ENCODE data around the gene ISYNA1. TPM values are rescaled to one million over a fixed set of nuclear protein-coding genes. Genes with fewer than 3 reads are reported as not detected.

Gene ISYNA1
- total RNA-seq, 1 donor from 2014 or later, result 111 TPM

GRCh38 chr19:18474366-18474887, 36.5 kb upstream of the ISYNA1 start:
- no peak for TF ChIP-seq CTCF (IDR thresholded peaks at IDR 0.05; ENCODE audit: partially characterized antibody, unreplicated experiment)
- Mint-ChIP-seq H3K4me3 (ENCODE audit: unreplicated experiment) (no peak overlapping the region), H3K27ac (ENCODE audit: unreplicated experiment) (no peak overlapping the region), H3K27me3 (ENCODE audit: unreplicated experiment) (peaks cover 16% of the 10 kb centered on the region), H3K9me3 (ENCODE audit: unreplicated experiment) (peaks cover 14% of the 10 kb centered on the region), H3K4me1 (ENCODE audit: low read depth, unreplicated experiment) (peaks cover 26% of the 10 kb centered on the region), H3K36me3 (ENCODE audit: unreplicated experiment) (peaks cover 11% of the 10 kb centered on the region)
- no peak for DNase-seq

- no peak for TF ChIP-seq CTCF (IDR thresholded peaks at IDR 0.05; ENCODE audit: partially characterized antibody, unreplicated experiment)
- Mint-ChIP-seq H3K9me3 (ENCODE audit: unreplicated experiment) (peaks cover 14% of the 10 kb centered on the region), H3K27me3 (ENCODE audit: unreplicated experiment) (peaks cover 16% of the 10 kb centered on the region), H3K4me1 (ENCODE audit: low read depth, unreplicated experiment) (peaks cover 21% of the 10 kb centered on the region), H3K27ac (ENCODE audit: unreplicated experiment) (no peak overlapping the region), H3K4me3 (ENCODE audit: unreplicated experiment) (no peak overlapping the region), H3K36me3 (ENCODE audit: unreplicated experiment) (peaks cover 11% of the 10 kb centered on the region)
- DNase-seq, result no peak
Observed at GRCh38 chr19:18473706-18474087, 35.8 kb upstream of the ISYNA1 start.

GRCh38 chr19:18473003-18473705, 35.2 kb upstream of the ISYNA1 start:
- Mint-ChIP-seq H3K36me3 (ENCODE audit: unreplicated experiment) (peaks cover 11% of the 10 kb centered on the region), H3K27ac (ENCODE audit: unreplicated experiment) (no peak overlapping the region), H3K4me3 (ENCODE audit: unreplicated experiment) (no peak overlapping the region), H3K9me3 (ENCODE audit: unreplicated experiment) (peaks cover 15% of the 10 kb centered on the region), H3K27me3 (ENCODE audit: unreplicated experiment) (peaks cover 15% of the 10 kb centered on the region), H3K4me1 (ENCODE audit: low read depth, unreplicated experiment) (peaks cover 18% of the 10 kb centered on the region)
- DNase-seq, result no peak
- TF ChIP-seq CTCF (IDR thresholded peaks at IDR 0.05; ENCODE audit: partially characterized antibody, unreplicated experiment), result no peak

GRCh38 chr19:18470787-18471186, 32.9 kb upstream of the ISYNA1 start:
- H3K27me3 Mint-ChIP-seq (ENCODE audit: unreplicated experiment), result peaks cover 5% of the 10 kb centered on the region
- H3K27ac Mint-ChIP-seq (ENCODE audit: unreplicated experiment), result no peak overlapping the region
- no peak for DNase-seq
- H3K9me3 Mint-ChIP-seq (ENCODE audit: unreplicated experiment), result peaks cover 4% of the 10 kb centered on the region
- H3K4me1 Mint-ChIP-seq (ENCODE audit: low read depth, unreplicated experiment), result peaks cover 2% of the 10 kb centered on the region
- no peak for TF ChIP-seq CTCF (IDR thresholded peaks at IDR 0.05; ENCODE audit: partially characterized antibody, unreplicated experiment)
- H3K4me3 Mint-ChIP-seq (ENCODE audit: unreplicated experiment), result no peak overlapping the region
- peaks cover 5% of the 10 kb centered on the region for H3K36me3 Mint-ChIP-seq (ENCODE audit: unreplicated experiment)

- Mint-ChIP-seq H3K27ac (ENCODE audit: unreplicated experiment) (no peak overlapping the region), H3K36me3 (ENCODE audit: unreplicated experiment) (no peaks in the 10 kb centered on the region)
- TF ChIP-seq CTCF (IDR thresholded peaks at IDR 0.05; ENCODE audit: partially characterized antibody, unreplicated experiment), result peak; percentile 91
Observed at GRCh38 chr19:18469069-18469846, 31.3 kb upstream of the ISYNA1 start.

More at GRCh38 chr19:18469069-18469846, 31.3 kb upstream of the ISYNA1 start:
- H3K27me3 Mint-ChIP-seq (ENCODE audit: unreplicated experiment), result peaks cover 7% of the 10 kb centered on the region
- peak; percentile 85 for DNase-seq
- H3K4me3 Mint-ChIP-seq (ENCODE audit: unreplicated experiment), result no peak overlapping the region
- H3K9me3 Mint-ChIP-seq (ENCODE audit: unreplicated experiment), result peaks cover 4% of the 10 kb centered on the region
- H3K4me1 Mint-ChIP-seq (ENCODE audit: low read depth, unreplicated experiment), result peaks cover 2% of the 10 kb centered on the region
